Mammary epithelial cell (primary cell): ENCODE measurements around the gene MAGOHB.

Experiments
- EZH2 ChIP-seq: IDR thresholded peaks from 2 replicates; pipeline ENCODE4 v1.6.1; 2012; ENCODE audit warnings: low read length, inconsistent platforms, borderline replicate concordance
- TF ChIP-seq, protein P1 (sequence below), 2 donors: IDR thresholded peaks in 1 of 2; conservative IDR thresholded peaks in 1 of 2; 2 replicates each; pipeline ENCODE4 v1.5.1; 2011 to 2012; ENCODE audit warnings: inconsistent platforms in 2 of 2, low read length in 2 of 2, mild to moderate bottlenecking in 2 of 2, control low read depth in 1 of 2, low read depth in 1 of 2; ENCODE audit not compliant: insufficient read depth in 1 of 2; ENCODE audit errors: extremely low read depth in 1 of 2

DNA sequence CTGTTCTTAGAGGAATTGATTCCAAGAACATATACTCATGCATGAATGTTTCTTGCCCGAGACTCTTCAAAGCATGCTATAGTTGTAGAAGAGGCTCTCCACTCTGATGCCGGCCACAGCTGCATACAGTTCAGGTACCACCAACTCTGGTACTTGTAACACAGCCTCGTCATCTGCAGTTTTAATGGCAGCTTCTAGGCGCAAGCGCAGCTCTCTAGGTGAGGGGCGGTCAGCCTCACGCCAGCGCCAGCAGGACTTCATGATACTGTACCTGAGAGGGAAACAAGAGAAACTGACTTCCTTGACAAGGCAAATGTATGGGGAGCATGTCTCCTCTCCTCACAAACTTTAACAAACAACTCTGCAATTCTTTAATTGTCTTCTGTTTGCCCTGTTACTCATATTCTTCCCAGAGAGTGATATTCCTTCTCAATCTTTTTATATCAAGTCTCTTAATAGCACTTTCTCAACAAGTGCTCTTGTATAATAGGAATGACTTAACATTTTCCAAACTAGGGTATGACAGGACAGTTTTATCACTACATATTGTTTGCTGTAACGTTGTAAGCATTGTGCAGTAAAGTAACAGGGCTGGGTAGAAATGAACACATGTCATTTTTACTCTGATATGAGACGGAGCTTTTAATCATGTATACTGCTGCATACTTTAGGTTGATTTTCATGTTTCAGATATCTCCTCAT, 6.8 kb upstream of the MAGOHB start:
- no peak for TF ChIP-seq EZH2
- TF ChIP-seq, protein P1, sequence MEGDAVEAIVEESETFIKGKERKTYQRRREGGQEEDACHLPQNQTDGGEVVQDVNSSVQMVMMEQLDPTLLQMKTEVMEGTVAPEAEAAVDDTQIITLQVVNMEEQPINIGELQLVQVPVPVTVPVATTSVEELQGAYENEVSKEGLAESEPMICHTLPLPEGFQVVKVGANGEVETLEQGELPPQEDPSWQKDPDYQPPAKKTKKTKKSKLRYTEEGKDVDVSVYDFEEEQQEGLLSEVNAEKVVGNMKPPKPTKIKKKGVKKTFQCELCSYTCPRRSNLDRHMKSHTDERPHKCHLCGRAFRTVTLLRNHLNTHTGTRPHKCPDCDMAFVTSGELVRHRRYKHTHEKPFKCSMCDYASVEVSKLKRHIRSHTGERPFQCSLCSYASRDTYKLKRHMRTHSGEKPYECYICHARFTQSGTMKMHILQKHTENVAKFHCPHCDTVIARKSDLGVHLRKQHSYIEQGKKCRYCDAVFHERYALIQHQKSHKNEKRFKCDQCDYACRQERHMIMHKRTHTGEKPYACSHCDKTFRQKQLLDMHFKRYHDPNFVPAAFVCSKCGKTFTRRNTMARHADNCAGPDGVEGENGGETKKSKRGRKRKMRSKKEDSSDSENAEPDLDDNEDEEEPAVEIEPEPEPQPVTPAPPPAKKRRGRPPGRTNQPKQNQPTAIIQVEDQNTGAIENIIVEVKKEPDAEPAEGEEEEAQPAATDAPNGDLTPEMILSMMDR (conservative IDR thresholded peaks at IDR 0.05 in 1 of 2, IDR thresholded peaks at IDR 0.05 in 1 of 2; ENCODE audit: extremely low read depth in 1 of 2, insufficient read depth in 1 of 2, low read depth in 1 of 2, low read length in 2 of 2) = no peak
